CD4-positive, alpha-beta T cell treated with Interleukin-15 for 1 hour (primary cell): ENCODE measurements around the gene SIN3B.

ENCODE experiments used
- DNase-seq: peaks from one replicate; pipeline ENCODE4 v3.0.0-alpha.2; 2020

Gene SIN3B

DNA sequence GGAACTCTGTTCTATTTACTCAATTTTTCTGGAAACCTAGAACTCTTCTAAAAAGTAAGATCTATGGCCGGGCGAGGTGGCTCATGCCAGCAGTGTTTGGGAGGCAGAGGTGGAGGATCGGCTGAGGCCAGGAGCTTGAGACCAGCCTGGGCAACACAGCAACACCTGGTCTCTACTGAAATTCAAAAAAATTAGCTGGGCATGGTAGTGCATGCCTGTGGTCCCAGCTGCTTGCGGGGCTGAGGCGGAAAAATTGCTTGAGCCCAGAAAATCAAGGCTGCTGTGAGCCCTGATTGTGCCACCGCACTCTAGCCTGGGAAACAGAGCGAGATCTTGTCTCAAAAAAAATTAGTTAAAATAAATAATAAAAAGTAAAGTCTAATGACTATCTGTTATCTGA, 88.2 kb downstream of the SIN3B start:
- no peak for DNase-seq

DNA sequence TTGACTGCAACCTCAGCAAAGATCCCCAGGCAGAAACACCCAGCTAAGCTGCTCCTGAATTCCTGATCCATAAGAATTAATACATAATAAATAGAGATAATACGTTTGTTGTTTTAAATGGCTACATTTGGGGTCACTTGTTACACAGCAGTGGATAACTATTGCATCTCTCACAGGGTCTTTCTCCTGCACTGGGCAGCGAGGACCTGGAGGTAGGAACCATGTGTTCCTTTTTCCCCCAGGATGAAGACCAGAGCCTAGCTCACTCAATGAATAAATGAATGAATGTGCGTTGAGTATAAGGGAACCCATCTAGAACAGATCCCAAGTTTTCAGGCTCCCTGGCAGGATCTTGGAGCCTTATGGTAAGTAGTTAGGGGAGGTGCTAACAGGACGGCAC, 90.3 kb downstream of the SIN3B start:
- no peak for DNase-seq

DNA sequence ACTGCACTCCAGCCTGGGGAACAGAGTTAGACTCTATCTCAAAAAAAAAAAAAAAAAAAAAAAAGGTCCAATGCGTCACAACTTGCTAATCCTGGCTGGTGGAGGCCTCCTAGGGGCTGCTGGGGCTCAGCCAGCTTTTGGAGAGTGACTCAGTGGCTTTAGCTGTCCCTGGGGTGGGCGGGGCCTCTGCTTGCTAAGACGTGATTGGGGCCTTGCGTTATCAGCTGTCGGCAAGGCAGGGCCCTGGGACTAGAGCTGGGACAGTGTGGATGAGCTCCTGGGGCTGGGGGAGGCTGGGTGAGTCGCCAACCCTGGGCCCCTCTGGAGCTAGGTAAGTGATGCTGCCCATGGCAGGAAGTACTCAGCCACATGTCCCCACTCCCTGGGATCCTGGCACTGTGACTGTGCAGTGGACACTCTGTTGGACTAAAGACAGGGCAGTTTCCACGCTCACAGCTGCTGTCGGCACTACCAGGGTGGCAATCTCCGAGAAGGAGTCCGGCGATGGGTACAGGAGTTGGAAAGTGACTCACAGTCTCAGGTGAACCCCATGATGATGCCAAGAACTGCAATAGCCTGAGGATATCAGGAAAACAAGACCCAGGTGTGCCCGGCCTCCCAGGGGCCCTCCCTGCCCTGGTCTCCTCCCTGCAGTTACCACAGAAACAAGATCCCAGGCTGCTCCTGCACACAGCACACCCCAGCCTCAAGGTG, 91.8 kb downstream of the SIN3B start:
- no peak for DNase-seq

DNA sequence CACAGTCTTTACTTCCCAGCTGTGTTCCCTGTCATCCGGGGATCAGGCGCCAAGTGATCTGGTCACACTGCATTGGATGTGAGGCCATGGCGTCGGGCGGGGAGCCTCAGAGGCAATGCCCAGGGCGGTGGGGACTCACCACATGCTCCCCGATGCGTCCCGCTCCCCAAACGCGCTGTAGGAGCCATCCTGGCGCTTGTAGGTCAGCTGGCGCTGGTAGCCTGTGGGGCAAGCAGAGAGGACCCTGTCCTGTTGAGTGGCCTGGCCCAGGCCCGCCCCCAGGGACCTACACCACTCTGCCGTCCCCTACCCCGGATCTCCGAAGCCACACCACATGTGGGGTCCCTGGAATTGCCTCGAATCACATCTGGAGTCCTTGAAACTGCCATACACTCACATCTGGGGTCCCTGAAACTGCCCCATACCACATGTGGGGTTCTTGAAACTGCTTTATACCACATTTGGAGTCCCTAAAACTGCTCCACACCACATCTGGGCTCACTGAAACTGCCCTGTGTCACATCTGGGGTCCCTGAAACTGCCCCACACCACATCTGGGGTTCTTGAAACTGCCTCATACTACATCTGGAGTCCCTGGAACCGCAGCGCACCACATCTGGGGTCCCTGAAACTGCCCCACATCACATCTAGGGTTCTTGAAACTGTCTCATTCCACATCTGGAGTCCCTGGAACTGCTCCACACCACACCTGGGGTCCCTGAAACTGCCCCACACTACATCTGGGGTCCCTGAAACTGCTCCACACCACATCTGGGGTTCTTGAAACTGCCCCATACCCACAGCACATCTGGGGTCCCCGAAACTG, 92.8 kb downstream of the SIN3B start:
- no peak for DNase-seq

DNA sequence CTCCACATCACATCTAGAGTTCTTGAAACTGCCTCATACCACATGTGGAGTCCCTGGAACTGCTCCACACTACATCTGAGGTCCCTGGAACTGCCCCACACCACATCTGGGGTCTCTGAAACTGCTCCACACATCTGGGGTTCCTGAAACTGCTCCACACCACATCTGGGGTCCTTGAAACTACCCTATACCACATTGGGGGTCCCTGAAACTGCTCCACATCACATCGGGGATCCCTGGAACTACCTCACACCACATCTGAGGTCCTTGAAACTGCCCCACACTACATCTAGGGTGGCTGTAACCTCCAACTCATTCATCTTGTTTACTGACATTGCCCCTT, 93.4 kb downstream of the SIN3B start:
- DNase-seq = no peak

DNA sequence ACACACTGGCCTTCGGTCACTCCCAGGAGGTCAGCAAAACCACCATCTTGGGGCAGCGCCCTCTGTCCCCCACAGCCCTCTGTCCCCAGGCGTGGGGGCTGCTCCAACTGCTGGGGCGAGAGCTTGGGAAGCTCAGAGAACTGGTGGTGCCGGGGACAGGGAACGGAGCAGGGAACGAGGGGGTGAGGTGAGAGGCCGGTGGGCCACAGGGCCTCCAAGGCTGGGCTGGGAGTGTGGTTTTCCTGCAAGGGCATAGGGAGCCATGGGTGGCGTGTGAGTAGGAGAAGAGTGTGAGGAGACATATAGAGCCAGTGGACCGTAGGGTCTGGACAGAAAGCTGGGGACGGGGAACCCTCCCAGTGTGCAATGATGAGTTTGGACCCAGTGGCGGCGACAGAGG, 93.8 kb downstream of the SIN3B start:
- no peak for DNase-seq

DNA sequence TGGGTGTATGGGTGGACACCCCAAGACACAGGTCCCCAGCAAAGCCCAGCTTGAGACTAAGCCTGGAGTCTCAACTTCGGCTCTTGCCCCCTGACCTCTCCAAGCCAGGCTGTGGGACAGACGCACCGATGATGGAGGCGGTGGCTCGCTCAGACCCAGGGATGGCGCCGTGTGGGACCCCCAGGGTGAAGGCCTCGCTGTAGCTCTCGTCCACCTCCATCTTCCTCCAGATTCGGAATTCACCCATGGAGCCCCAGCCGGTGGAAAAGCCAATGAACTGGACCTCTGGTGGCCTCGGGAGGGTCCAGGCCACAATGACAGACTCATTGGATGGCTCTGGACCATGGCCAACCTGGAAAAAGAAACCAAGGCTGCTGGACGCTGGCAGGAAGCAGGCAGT, 98.7 kb downstream of the SIN3B start:
- DNase-seq = no peak

DNA sequence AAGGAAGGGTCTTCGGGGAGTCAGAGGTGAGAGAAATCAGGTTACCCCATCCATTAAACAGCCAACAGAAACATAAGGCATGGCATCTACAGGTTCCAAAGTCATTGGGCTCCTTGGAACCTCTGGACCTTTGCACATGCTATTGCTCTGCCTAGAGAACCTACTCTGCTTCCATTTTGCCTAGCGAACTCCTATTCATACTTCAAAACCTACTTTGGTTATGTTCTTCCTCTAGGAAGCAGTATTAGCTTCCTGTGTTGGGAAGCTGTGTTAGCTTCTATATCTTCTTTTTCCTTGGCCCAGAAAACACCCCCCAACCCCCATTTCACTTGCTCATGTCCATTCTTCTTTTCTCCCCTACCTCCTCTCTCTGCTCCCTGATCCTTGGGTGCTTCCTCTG, 99.2 kb downstream of the SIN3B start:
- no peak for DNase-seq

DNA sequence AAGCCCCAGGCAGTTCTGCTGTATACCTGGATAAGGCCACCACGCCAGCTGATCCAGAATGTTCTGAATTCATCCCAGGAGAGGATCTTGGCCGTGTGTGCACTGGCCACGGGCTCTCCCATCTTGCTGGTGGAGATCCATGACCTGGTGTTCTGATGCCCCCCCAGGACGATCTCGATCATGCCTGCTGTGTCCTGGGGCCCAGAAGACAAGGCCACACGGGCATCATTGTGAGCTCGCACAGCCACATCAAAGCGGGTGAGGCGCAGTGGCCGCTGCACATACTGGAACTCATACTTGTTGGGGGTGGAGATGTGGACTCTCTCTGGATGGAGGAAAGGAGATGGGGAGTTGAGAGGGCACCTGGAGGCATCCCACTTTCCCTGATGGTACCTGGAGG, 99.7 kb downstream of the SIN3B start:
- no peak for DNase-seq
